Stimulated activated naive B cell treated with anti-CD40 and anti-IgM and Interleukin-4, amounts not matched to agents 10 μg/mL and 1 μg/mL and 100 μg/mL, for 72 hours (primary cell): Measurements from ENCODE around the gene LATS1.

Experiments
- ATAC-seq, 2 donors: fragments of 150-1000 bp; cut with Tn5 transposase; replicated peaks; 2 replicates each; pipeline ENCODE4 v1.10.0; 2021; ENCODE audit warnings: moderate library complexity in 1 of 2
- DNase-seq: peaks from one replicate; pipeline ENCODE4 v3.0.0; 2021
- H3K27ac Mint-ChIP-seq: one replicate; pipeline ENCODE4 v1.8.0; 2022; ENCODE audit warnings: mild to moderate bottlenecking, mixed read lengths
- H3K27me3 Mint-ChIP-seq, 2 donors: one replicate each; pipeline ENCODE4 v1.8.0; 2022; ENCODE audit warnings: mixed read lengths in 2 of 2
- H3K36me3 Mint-ChIP-seq, 2 donors: one replicate each; pipeline ENCODE4 v1.8.0; 2022; ENCODE audit warnings: mixed read lengths in 2 of 2, mild to moderate bottlenecking in 1 of 2
- H3K4me1 Mint-ChIP-seq, 2 donors: one replicate each; pipeline ENCODE4 v1.8.0; 2022; ENCODE audit warnings: mixed read lengths in 2 of 2, mild to moderate bottlenecking in 1 of 2
- H3K4me3 Mint-ChIP-seq, 2 donors: one replicate each; pipeline ENCODE4 v1.8.0; 2022; ENCODE audit warnings: mild to moderate bottlenecking in 2 of 2, mixed read lengths in 2 of 2, moderate library complexity in 1 of 2
- H3K9me3 Mint-ChIP-seq, 2 donors: one replicate each; pipeline ENCODE4 v1.8.0; 2022; ENCODE audit warnings: mixed read lengths in 2 of 2, mild to moderate bottlenecking in 1 of 2

LATS1 gene

DNA sequence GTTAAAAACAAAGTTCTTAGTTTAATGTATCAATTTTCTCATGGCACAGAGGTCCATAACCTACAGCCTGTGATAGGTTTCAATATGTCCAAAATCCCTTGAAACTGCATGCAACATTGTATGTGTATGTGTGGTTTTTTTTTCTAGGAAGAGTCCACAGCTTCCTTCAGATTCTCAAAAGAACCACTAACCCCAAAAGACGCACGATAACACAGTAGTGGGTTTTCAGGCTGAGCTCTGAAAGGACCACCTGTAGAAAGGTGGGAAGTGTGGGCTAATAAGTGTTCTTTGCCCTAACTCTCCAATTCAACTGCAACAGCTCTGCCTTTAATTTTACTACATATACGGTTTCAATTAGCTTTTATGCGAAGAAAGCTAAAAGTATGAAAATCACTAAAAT lies 57.9 kb downstream of the LATS1 start:
- Mint-ChIP-seq H3K9me3 (no peaks in the 10 kb centered on the region), H3K4me1 (no peaks in the 10 kb centered on the region), H3K4me3 (no peak overlapping the region), H3K36me3 (peaks cover 24 to 41% of the 10 kb centered on the region in 2 donors), H3K27me3 (no peaks in the 10 kb centered on the region), H3K27ac (no peak overlapping the region)
- ATAC-seq (no peak), DNase-seq (no peak)

GRCh38 chr6:149657441-149657840 lies 60.5 kb downstream of the LATS1 start:
- H3K4me3 Mint-ChIP-seq: no peak overlapping the region
- peaks cover 14 to 30% of the 10 kb centered on the region in 2 donors for H3K36me3 Mint-ChIP-seq
- H3K4me1 Mint-ChIP-seq: no peaks in the 10 kb centered on the region
- no peaks in the 10 kb centered on the region for H3K27me3 Mint-ChIP-seq
- H3K27ac Mint-ChIP-seq: no peak overlapping the region
- ATAC-seq (no peak), DNase-seq (no peak)
- no peaks in the 10 kb centered on the region for H3K9me3 Mint-ChIP-seq

DNA sequence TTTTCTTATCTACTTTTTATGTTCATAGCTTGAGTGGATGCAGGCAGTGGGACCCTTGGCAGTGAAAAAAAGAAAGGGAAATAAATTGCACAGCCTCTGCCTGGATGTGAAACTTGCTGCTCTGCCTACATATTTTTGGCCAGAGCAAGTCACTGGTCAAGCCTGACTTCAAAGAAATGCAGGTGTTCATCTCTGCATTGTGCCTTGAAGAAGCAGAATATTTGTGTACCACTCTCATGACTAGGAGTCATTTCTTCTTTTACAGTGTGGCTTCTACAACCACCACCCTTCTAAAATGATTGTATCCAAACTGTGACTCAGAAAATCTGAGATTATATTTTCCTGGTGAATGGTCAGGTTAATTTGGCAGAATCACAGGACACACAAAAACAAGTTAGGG lies 66.8 kb downstream of the LATS1 start:
- no peak overlapping the region for H3K4me3 Mint-ChIP-seq
- no peaks in the 10 kb centered on the region for H3K9me3 Mint-ChIP-seq
- peaks cover 0 to 6% of the 10 kb centered on the region in 2 donors for H3K36me3 Mint-ChIP-seq
- peaks cover 11 to 19% of the 10 kb centered on the region in 2 donors for H3K4me1 Mint-ChIP-seq
- H3K27ac Mint-ChIP-seq: no peak overlapping the region
- no peaks in the 10 kb centered on the region for H3K27me3 Mint-ChIP-seq
- no peak for DNase-seq
- peak; percentile 12 to 23 for ATAC-seq

DNA sequence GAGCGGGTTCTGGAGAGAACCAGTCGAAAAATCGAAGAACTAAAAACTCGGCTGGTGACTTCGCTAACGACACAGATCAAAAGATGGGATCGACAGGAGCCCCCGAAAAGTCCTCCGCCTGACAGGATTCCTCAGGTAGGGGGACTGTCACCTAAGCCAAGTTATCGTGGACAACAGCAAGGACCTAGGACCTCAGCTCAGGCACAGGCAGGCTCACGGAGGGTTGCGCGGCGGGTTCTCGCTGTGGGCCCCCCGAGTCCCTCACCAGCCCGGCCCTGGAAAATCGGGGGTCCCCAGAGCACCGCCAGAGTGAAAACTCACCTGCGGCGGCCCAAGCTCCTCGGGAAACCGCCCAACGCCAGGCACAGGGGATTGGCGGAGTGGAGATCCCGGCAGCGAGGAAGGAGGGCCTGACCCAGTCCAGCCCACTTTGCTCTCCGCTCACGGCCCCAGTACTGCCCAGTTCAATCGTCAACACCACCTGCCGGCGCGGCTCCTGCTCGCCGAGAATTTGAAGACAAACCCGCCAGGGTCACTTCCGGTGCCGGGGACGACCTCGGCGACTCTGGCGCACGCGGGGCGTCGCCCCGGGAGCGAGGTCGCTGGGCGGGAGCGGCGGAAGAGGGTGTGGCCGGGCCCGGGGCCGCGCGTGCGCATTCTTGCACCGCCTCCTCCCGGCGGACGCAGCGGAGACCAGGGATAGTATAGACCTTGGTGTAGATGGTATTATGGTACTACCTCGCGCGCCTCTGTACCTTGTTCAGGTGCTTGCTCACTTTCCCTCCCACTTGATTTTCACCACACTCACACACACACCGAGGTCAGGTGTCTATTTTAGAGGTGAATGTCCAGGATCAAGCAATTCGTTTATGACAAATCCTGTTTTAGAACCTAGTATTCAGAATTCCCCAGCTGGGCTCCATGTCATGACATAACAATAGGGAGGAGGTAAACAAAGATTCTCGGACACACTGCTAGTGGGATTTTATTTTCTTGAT lies 69.5 kb downstream of the LATS1 start, which contains the start of gene KATNA1:
TSS of gene KATNA1 (minus strand) at position 567 of the 998 bp plus-strand sequence. CDS start 10,167 bp downstream, outside the sequence.
- no peaks in the 10 kb centered on the region for H3K9me3 Mint-ChIP-seq
- peaks cover 12 to 24% of the 10 kb centered on the region in 2 donors for H3K4me1 Mint-ChIP-seq
- no peaks in the 10 kb centered on the region for H3K27me3 Mint-ChIP-seq
- H3K36me3 Mint-ChIP-seq: no peaks in the 10 kb centered on the region
- H3K4me3 Mint-ChIP-seq: peak within 1 kb of the TSS; percentile 87 to 92
- ATAC-seq (peak; percentile 90 to 93), DNase-seq (peak; percentile 88)
- peak within 1 kb of the TSS; percentile 92 for H3K27ac Mint-ChIP-seq

GRCh38 chr6:149646599-149646998 lies 71.3 kb downstream of the LATS1 start:
- Mint-ChIP-seq H3K4me3 (no peak overlapping the region), H3K36me3 (peaks cover 3 to 4% of the 10 kb centered on the region in 2 donors), H3K9me3 (no peaks in the 10 kb centered on the region), H3K27ac (no peak overlapping the region), H3K4me1 (peaks cover 22 to 40% of the 10 kb centered on the region in 2 donors), H3K27me3 (no peaks in the 10 kb centered on the region)
- DNase-seq (no peak), ATAC-seq (no peak)

DNA sequence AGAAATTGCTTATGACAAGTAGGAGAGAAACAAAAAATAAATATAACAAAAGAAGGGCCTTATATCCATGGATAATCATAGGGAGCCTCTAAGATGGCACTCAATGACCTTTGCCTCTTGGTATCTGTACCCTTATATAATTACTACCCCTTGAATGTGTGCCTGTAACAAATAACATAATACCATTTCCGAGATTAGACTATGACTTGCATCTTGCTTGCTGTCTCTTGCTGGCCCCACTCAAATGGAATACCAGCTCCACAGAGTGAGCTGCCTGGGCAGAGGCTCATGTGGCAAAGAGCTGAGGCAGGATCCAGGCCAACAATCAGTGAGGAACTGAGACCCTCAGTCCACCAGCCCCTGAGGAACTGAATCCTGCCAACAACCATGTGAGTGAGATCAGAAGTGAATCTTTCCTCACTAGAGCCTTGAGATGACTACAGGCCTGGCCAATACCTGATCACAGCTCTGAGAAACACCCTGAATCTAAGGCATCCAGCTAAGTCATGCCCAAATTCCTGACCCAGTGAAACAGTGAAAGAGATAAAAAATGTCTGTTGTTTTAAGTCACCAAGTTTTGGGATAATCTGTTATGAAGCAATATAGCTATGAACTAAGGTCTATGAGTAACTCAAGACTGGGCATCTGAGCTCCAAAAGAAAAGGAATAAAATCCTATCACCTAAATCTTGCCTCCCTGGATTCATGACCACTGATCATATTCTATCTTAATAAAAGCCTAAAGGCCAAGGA lies 74.9 kb downstream of the LATS1 start:
- ATAC-seq: peak; percentile 98 to 99
- DNase-seq: peak; percentile 36
- Mint-ChIP-seq H3K9me3 (no peaks in the 10 kb centered on the region), H3K4me1 (peaks cover 19 to 41% of the 10 kb centered on the region in 2 donors), H3K27me3 (no peaks in the 10 kb centered on the region), H3K36me3 (peaks cover 11 to 14% of the 10 kb centered on the region in 2 donors), H3K27ac (peak overlapping the region; percentile 48), H3K4me3 (no peak overlapping the region)

- no peaks in the 10 kb centered on the region for H3K27me3 Mint-ChIP-seq
- DNase-seq: no peak
- peaks cover 16 to 22% of the 10 kb centered on the region in 2 donors for H3K36me3 Mint-ChIP-seq
- H3K4me3 Mint-ChIP-seq: no peak overlapping the region
- H3K9me3 Mint-ChIP-seq: no peaks in the 10 kb centered on the region
- H3K27ac Mint-ChIP-seq: no peak overlapping the region
- peaks cover 4 to 6% of the 10 kb centered on the region in 2 donors for H3K4me1 Mint-ChIP-seq
- ATAC-seq: no peak
Measured at GRCh38 chr6:149636124-149636523, 81.8 kb downstream of the LATS1 start.

DNA sequence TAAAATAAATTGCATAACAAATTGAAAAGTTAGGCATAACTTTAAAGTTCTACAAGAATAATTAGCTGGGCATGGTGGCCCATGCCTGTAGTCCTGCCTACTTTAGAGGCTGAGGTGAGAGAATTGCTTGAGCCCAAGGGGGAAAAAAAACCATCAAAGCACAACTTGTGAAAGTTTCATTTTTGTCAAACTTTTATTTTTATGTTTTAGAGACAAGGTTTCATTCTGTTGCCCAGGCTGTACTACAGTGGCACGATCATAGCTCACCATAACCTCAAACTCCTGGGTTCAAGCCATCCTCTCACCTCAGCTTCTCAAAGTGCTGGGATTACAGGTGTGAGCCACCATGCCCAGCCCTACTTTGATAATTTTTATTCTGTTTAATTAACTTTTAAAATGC lies 83.6 kb downstream of the LATS1 start:
- DNase-seq (no peak), ATAC-seq (no peak)
- H3K4me3 Mint-ChIP-seq: no peak overlapping the region
- H3K27ac Mint-ChIP-seq: no peak overlapping the region
- H3K9me3 Mint-ChIP-seq: peaks cover under 1% of the 10 kb centered on the region in 2 donors
- peaks cover 18 to 25% of the 10 kb centered on the region in 2 donors for H3K36me3 Mint-ChIP-seq
- peaks cover 1 to 6% of the 10 kb centered on the region in 2 donors for H3K4me1 Mint-ChIP-seq
- H3K27me3 Mint-ChIP-seq: no peaks in the 10 kb centered on the region

DNA sequence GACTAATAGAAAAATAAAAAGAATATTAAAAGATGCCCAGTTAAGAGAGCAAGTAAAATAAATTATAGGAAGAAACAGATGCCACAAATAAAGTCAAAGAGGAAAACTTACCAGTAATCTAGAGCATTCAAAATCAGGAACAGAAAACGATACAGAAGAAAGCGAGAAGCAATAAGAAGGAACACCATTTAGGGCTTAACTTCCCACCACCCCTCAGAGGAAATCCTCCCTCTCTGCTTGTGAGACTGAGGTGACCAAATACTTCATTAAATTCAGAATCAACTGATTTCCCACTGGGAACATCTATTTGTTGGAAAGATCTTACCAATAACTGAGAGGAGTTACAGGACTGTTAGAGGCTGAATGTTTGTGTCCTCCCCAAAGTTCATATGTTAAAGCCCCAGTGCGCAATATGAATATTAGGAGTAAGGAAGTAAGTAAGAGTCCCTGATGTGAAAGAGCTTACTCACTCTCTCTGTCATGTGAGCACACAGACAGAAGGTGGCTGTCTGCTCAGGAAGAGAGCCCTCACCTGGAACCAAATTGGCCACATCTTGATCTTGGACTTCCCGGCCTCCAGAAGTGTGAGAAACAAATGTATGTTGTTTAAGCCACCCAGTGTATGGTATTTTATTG lies 88.9 kb downstream of the LATS1 start:
- H3K27ac Mint-ChIP-seq: peak overlapping the region; percentile 96
- peaks cover 2 to 5% of the 10 kb centered on the region in 2 donors for H3K9me3 Mint-ChIP-seq
- H3K36me3 Mint-ChIP-seq: peaks cover 12 to 28% of the 10 kb centered on the region in 2 donors
- peak; percentile 18 for DNase-seq
- H3K4me1 Mint-ChIP-seq: peaks cover 12 to 24% of the 10 kb centered on the region in 2 donors
- peak overlapping the region; percentile 56 to 76 for H3K4me3 Mint-ChIP-seq
- ATAC-seq: peak; percentile 92 to 96
- no peaks in the 10 kb centered on the region for H3K27me3 Mint-ChIP-seq

- H3K36me3 Mint-ChIP-seq: peaks cover 16 to 35% of the 10 kb centered on the region in 2 donors
- H3K4me1 Mint-ChIP-seq: peaks cover 12 to 24% of the 10 kb centered on the region in 2 donors
- H3K27ac Mint-ChIP-seq: peak overlapping the region; percentile 10
- peak overlapping the region; percentile 8 to 33 for H3K4me3 Mint-ChIP-seq
- no peak for DNase-seq
- no peaks in the 10 kb centered on the region for H3K27me3 Mint-ChIP-seq
- H3K9me3 Mint-ChIP-seq: peaks cover 2 to 5% of the 10 kb centered on the region in 2 donors
- ATAC-seq: no peak
Measured at GRCh38 chr6:149627672-149628071, 90.2 kb downstream of the LATS1 start.

DNA sequence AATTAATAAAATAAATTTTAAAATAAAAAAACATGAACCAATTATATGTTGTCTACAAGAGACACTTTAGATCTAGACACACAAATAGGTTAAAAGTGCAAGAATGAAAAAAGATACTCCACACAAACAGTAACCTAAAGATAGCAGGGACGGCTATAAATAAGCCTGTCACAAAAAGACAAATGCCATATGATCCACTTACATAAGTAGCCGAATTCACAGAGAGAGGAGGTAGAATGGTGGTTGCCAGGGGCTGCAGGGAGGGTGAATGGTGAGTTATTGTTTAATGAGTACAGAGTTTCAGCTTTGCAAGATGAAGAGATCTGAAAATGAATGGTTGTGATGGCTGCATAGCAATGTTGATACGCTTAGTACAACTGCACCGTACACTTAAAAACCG lies 102.1 kb downstream of the LATS1 start:
- no peaks in the 10 kb centered on the region for H3K27me3 Mint-ChIP-seq
- no peaks in the 10 kb centered on the region for H3K4me1 Mint-ChIP-seq
- H3K4me3 Mint-ChIP-seq: no peak overlapping the region
- ATAC-seq (no peak), DNase-seq (no peak)
- H3K9me3 Mint-ChIP-seq: no peaks in the 10 kb centered on the region
- H3K36me3 Mint-ChIP-seq: peaks cover 45 to 59% of the 10 kb centered on the region in 2 donors
- H3K27ac Mint-ChIP-seq: no peak overlapping the region

DNA sequence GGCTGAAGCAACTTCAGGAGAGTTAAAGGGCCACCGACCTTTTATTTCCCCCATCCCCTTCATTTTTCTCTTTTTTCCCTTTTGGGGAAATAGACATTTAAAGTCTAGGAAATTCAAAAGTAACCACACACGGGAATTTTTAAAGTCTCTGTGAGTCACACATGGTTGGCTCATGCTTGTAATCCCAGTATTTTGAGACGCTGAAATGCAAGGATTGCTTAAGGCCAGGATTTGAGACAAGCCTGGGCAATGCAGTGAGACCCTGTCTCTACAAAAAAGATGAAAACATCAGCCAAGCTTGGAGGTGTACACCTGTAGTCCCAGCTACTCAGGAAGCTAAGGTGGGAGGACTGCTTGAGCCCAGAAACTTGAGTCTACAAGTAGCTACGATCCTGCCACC lies 103.6 kb downstream of the LATS1 start:
- Mint-ChIP-seq H3K4me3 (no peak overlapping the region), H3K27me3 (no peaks in the 10 kb centered on the region), H3K4me1 (peaks cover 0 to under 1% of the 10 kb centered on the region in 2 donors), H3K27ac (no peak overlapping the region), H3K36me3 (peaks cover 44 to 51% of the 10 kb centered on the region in 2 donors), H3K9me3 (no peaks in the 10 kb centered on the region)
- ATAC-seq (no peak), DNase-seq (no peak)

DNA sequence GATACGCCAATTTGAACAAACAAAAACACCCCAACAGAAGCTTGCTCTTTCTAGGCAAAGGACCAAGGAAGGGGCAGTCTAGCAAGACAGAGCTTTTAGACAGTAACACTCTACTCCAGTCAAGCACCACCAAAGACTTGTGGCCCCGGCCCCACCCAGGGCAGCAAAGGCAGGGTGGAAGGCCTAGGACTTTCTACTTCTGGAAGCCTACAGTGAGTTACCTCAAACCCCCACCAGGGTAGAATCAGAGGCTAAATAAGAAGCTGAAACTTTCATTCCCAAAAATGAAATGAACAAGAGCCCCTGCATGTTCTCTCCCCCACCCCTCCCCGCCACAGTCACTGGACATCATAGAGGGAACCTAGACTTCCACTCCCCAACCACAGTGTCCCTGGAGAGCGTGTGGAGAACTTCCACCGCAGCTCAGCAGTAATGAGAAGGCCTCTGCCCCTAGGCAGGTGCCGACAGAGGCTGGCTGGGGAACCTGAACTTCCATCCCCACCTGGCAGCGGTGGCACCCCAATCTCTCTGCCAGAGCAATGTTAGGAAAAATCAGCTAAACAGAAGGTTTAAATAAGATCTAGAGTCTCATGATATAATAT lies 109.4 kb downstream of the LATS1 start:
- Mint-ChIP-seq H3K4me1 (peaks cover 6 to 9% of the 10 kb centered on the region in 2 donors), H3K36me3 (peaks cover 21 to 28% of the 10 kb centered on the region in 2 donors), H3K27me3 (no peaks in the 10 kb centered on the region), H3K27ac (peak overlapping the region; percentile 88), H3K9me3 (no peaks in the 10 kb centered on the region), H3K4me3 (peak overlapping the region in 1 of 2 donors; percentile 51)
- DNase-seq: peak; percentile 24
- ATAC-seq: peak; percentile 85 to 98
